Mononuclear cell (primary cell): ENCODE measurements around the gene KCNQ1. TPM values are rescaled to one million over a fixed set of nuclear protein-coding genes. Genes with fewer than 3 reads are reported as not detected.

Experiments
- H3K27me3 ChIP-seq: 2 replicates; pipeline ENCODE4 v1.6.0; 2011; ENCODE audit warnings: low read length, control low read depth; ENCODE audit not compliant: insufficient read depth
- H3K4me1 ChIP-seq: 2 replicates; pipeline ENCODE4 v1.5.1; 2011; ENCODE audit warnings: mild to moderate bottlenecking, low read length, control low read depth; ENCODE audit not compliant: insufficient read depth
- H3K4me3 ChIP-seq: 2 replicates; pipeline ENCODE4 v1.5.1; 2011; ENCODE audit warnings: mild to moderate bottlenecking, low read length, moderate library complexity
- H3K9me3 ChIP-seq: 2 replicates; pipeline ENCODE4 v1.5.1; 2011; ENCODE audit warnings: low read depth, mild to moderate bottlenecking, control low read depth, low read length
- total RNA-seq: library from RNA; depleted of rRNA; stranded (reverse); fragments of >200 nt; gene quantifications from one replicate; pipeline ENCODE4 v1.2.3, GENCODE V29; 2012

KCNQ1 gene
- total RNA-seq, 1 donor = 12.7 TPM

DNA sequence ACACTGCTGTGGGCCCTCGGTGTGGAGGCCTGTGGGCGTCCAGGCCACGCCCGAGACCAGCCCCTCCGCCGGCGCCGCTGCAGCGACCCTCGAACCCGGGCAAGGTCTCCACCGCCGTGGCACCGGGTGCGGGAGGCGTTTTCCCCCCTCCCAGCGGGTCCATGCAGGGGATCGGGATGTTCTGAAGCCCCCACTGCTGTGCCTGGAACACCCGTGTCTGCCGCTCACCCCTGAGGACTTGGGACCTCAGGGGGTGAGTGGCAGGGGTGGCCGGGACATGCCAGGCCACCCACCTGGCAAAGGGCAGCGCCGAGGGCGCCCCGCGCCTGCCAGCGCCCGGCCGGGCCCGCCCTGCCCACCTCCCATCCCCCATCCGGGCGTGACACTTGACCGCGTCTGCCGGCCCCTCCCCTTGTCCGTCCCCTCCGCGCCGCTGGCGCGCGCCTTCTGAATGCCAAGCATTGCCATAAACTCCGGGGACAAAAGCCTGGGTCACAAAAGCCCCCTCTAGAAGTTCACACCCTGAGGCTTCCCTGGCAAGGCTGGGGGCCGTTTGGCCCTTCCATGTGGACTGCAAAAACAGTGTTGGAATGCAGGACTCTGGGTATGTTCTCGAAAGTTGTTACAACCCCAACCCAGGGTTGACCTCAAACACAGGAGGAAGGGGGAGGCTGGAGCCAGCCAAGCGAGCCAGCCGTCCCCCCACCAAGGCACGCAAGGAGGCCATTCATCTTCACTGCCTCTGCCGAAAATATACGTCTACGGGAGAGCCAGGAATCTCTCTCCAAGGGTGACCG is 255.8 kb downstream of the KCNQ1 start:
- H3K4me1 ChIP-seq = peaks cover 16% of the 10 kb centered on the region
- no peaks in the 10 kb centered on the region for H3K9me3 ChIP-seq
- H3K27me3 ChIP-seq = no peaks in the 10 kb centered on the region
- H3K4me3 ChIP-seq = peak overlapping the region; percentile 49

DNA sequence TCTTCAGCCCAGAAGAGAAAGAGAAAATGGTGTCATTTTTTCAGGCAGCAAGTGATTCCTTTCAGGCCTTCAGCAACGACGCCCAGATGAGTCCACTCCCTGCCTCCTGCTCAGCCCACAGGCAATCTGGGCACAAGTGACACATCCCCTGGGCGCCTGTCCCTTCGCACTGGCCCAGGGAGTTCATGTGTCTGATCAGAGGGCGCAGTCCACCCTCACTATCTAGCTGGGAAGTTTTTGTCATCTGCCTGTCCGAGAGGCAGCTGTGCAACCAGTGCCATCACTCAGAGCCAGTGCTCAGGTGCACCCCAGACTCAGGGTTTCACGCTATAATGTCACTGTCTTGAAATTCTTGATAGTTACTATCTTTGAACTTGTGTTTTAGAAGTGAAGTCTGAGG is 256.4 kb downstream of the KCNQ1 start:
- Histone ChIP-seq H3K27me3 (no peaks in the 10 kb centered on the region), H3K4me3 (no peak overlapping the region), H3K4me1 (peaks cover 16% of the 10 kb centered on the region), H3K9me3 (no peaks in the 10 kb centered on the region)

- no peaks in the 10 kb centered on the region for H3K9me3 ChIP-seq
- peaks cover 16% of the 10 kb centered on the region for H3K4me1 ChIP-seq
- H3K4me3 ChIP-seq = no peak overlapping the region
- H3K27me3 ChIP-seq = no peaks in the 10 kb centered on the region
These were observed 257.2 kb downstream of the KCNQ1 start for GRCh38 chr11:2701898-2702434.

- Histone ChIP-seq H3K4me1 (peaks cover 16% of the 10 kb centered on the region), H3K9me3 (no peaks in the 10 kb centered on the region), H3K27me3 (no peaks in the 10 kb centered on the region), H3K4me3 (no peak overlapping the region)
These were observed 258.1 kb downstream of the KCNQ1 start for GRCh38 chr11:2702771-2703362.

GRCh38 chr11:2703363-2704141 is 258.7 kb downstream of the KCNQ1 start:
- Histone ChIP-seq H3K4me3 (no peak overlapping the region), H3K4me1 (peaks cover 12% of the 10 kb centered on the region), H3K27me3 (no peaks in the 10 kb centered on the region), H3K9me3 (no peaks in the 10 kb centered on the region)

GRCh38 chr11:2704356-2704755 is 259.5 kb downstream of the KCNQ1 start:
- Histone ChIP-seq H3K9me3 (no peaks in the 10 kb centered on the region), H3K4me3 (no peak overlapping the region), H3K4me1 (peaks cover 5% of the 10 kb centered on the region), H3K27me3 (no peaks in the 10 kb centered on the region)

DNA sequence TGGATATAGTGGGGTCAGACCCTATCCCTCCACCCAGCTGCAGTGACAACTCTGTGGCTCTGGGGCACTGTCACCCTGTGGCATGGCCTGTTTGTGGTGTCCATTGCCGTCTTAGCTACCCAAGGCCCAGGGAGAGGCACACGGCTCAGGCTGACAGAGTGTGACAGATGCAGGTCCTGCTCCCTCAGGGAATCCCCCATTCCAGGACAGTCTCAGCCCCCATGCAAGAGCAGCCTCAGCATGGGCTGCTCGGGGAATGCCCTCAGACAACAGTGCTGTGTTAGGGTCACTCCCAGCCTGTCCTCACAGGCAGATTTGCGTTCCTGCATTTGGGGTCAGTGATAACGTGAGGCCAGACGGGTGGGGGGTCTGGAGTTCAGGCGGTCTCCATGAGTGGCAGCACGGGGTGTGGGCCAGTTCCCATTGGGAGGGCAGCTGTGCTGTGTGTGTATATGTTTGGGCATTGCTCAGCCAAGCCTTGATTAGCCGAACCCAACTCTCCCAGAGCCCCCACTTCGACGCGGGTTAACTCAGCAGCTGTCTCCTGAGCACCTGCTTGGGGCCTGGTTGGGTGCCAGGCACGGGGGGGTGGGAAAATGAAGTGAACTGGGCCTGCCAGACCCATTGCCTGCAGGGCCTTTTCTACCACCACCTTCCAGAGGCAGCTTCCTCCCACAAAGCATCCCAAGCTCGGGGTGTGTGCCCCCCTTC is 260.2 kb downstream of the KCNQ1 start:
- Histone ChIP-seq H3K4me1 (peaks cover 5% of the 10 kb centered on the region), H3K4me3 (no peak overlapping the region), H3K27me3 (no peaks in the 10 kb centered on the region), H3K9me3 (no peaks in the 10 kb centered on the region)

- no peaks in the 10 kb centered on the region for H3K9me3 ChIP-seq
- no peaks in the 10 kb centered on the region for H3K27me3 ChIP-seq
- H3K4me3 ChIP-seq = no peak overlapping the region
- H3K4me1 ChIP-seq = no peaks in the 10 kb centered on the region
These were observed 261.5 kb downstream of the KCNQ1 start for GRCh38 chr11:2706321-2706720.

GRCh38 chr11:2707736-2708135 is 262.9 kb downstream of the KCNQ1 start:
- Histone ChIP-seq H3K9me3 (no peaks in the 10 kb centered on the region), H3K4me3 (no peak overlapping the region), H3K4me1 (no peaks in the 10 kb centered on the region), H3K27me3 (no peaks in the 10 kb centered on the region)

DNA sequence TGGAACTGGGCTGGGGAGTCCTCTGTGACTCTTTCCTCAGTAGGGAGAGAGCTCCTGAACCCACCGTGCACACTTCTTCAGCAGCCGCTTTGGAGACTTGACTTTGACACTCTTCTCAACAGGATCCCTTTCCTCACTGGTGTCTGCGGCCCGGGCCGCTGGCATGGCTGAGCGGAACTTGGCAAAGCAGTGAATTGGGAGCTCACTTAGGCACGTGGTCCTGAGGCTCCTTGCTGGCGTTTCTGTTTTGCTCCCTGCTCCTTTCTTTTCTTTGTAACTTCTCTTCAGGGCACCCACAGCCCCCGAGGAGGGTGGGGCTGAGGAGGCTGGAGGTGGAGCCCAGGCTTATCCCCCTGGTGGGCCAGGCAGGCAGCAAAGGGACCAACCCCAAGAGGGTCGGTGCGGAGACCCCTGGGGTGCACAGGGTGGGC is 263.4 kb downstream of the KCNQ1 start:
- Histone ChIP-seq H3K27me3 (no peaks in the 10 kb centered on the region), H3K4me1 (no peaks in the 10 kb centered on the region), H3K9me3 (no peaks in the 10 kb centered on the region), H3K4me3 (no peak overlapping the region)

DNA sequence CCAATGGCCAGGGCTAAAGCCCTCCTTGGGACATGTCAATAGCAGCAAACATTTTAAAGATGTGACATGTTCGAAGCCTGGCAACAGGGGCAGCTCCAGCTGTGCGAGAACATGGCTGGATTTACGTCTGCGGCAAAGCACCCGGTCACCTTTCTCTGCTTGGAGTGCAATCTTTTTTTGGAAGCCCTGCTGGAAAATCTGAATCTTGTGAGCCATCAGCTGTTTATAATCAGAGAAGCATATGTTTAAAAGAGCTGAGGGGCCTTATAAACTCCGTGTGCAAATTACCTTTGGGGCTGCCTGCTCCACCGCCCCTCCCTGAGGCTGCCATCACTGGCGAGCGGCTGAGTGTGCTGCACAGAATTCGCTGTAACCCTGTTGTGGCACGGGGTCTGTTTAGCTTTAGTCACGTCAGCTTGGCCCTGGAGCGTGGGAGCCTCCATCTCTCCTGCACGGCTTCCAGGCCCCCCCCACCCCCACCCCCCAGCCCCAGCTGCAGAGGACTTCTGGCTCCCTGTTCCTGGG is 264.0 kb downstream of the KCNQ1 start:
- no peak overlapping the region for H3K4me3 ChIP-seq
- no peaks in the 10 kb centered on the region for H3K27me3 ChIP-seq
- no peaks in the 10 kb centered on the region for H3K4me1 ChIP-seq
- H3K9me3 ChIP-seq = no peaks in the 10 kb centered on the region

DNA sequence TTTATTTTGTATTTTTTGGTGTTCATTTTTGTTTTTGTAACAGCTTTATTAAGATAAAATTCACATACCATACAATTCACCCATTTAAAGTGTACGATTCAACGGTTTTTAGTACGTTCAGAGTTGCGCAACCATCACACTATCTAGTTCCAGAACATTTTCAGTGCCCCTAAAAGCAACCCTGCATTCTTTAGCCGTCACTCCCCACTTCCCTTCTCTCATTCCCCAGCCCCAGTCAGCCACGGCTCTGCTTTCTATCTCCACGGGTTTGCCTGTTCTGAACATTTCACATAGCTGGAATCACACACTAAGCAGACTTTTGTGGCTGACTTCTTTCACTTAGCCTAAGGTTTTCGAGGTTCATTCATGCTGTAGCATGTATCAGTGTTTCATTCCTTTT is 264.6 kb downstream of the KCNQ1 start:
- Histone ChIP-seq H3K4me1 (no peaks in the 10 kb centered on the region), H3K4me3 (no peak overlapping the region), H3K9me3 (no peaks in the 10 kb centered on the region), H3K27me3 (no peaks in the 10 kb centered on the region)

DNA sequence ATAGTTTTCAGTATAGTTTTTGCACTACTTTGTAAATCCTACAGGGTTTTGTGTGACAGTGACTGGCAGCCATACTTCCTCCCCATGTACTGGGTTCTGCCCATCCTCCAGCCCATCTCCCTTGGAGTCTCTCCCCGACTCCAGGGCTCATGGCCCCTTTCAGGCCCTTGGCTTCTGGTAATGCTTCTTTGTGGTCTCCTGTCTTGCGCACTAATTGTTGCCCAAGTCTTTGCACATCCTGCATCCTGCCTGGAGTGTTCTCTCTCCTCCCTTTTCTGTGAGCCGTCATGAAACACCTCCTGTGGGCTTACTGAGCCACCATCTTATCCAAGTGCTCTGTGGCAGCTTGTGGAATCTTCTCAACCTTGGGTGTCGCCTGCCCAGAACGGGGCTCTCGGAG is 266.4 kb downstream of the KCNQ1 start:
- no peaks in the 10 kb centered on the region for H3K27me3 ChIP-seq
- H3K9me3 ChIP-seq = no peaks in the 10 kb centered on the region
- no peaks in the 10 kb centered on the region for H3K4me1 ChIP-seq
- no peak overlapping the region for H3K4me3 ChIP-seq

DNA sequence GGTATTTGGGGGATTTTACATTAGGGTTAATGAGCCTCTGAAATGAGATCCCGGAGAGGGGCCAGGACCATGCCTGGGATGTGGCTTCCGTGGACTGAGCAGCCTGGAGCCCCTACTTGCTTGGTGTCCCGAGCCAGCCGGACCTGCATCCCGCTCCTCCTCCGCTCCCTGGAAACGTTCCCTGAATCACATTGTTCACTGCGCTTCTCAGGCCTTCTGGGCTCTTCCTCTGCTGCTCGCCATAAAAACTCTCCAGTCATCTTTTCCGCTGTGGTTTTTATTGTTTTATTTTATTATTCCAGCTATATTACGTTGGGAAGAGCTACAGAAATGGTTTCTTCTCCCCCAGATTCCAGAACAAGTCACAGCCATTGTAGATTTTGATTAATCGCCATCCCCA is 268.3 kb downstream of the KCNQ1 start:
- Histone ChIP-seq H3K4me3 (no peak overlapping the region), H3K27me3 (no peaks in the 10 kb centered on the region), H3K9me3 (no peaks in the 10 kb centered on the region), H3K4me1 (no peaks in the 10 kb centered on the region)
